ENCODE measurements around the gene CACFD1. TPM values are rescaled to one million over a fixed set of nuclear protein-coding genes. Genes with fewer than 3 reads are reported as not detected.

The CACFD1 gene
- total RNA-seq, 4 donors from 2014 or later = 6.8 to 11.6 (median 9.4) TPM

DNA sequence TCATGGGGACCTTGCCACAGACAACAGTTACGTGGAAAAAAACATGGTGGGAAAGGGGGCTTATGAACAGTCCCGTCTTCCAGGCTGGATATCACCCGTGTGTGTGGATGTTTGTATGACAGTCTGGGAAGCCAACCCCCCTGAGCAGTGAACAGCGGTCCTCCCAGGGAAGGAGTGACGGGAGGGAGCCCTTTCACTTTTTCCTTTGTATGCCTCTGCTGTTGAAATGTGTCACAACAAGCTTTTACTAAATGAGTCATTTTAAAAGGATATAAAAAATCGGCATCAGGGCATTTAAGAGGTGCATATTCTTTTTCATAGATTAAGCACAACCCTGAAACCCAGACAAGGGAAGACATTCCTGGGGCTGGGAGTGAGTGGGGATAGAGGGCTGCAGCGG, 59.9 kb downstream of the CACFD1 start:
- H3K4me1 ChIP-seq = peaks cover 7% of the 10 kb centered on the region
- DNase-seq (ENCODE audit: low spot score in 2 of 2) = no peak
- H3K27me3 ChIP-seq = no peaks in the 10 kb centered on the region
- no peak overlapping the region for H3K27ac ChIP-seq
- WGBS = 46% methylated on average over 7 of the region's 7 CpGs
- TF ChIP-seq EP300 (IDR thresholded peaks at IDR 0.05) (no peak), POLR2AphosphoS5 (IDR thresholded peaks at IDR 0.05) (no peak), POLR2A (IDR thresholded peaks at IDR 0.05) (no peak), CTCF (IDR thresholded peaks at IDR 0.05) (no peak)
- H3K9me3 ChIP-seq = no peaks in the 10 kb centered on the region
- H3K36me3 ChIP-seq = no peaks in the 10 kb centered on the region
- no peak overlapping the region for H3K4me3 ChIP-seq

DNA sequence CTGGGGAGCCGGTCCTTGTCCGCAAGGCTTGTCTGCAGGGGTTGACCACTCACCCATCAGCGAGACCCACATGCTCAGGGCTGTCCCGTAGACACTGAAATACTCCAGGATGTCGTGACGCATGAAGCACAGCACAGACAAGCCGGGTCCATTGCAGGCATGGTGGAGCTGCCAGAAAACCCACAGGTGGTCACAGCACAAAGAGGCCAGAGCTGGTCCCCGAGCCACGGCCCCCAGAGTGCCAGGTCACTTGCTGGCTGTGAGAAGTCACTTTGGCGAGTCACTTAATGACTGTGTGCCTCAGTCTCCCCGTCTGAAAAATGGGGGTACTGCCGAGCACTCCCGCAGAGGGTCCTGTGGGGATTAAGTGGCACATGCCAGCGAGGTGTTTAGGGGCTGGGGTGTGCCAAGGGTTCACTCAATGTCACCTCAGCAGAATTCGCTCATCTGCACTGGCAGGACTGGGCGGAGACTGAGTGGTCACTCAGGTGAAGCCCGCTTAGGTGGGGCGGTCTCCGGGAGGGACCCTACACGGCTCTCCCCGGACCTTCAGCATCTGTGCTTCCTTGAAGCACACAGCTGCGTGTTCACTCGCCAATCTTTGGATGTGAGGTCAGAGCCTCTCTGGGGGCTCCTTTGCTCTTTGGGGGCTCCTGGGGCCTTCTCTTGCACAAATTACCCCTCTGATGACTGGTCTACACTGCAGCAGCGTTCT, 60.5 kb downstream of the CACFD1 start:
- H3K4me3 ChIP-seq = no peak overlapping the region
- peaks cover 1% of the 10 kb centered on the region for H3K4me1 ChIP-seq
- no peak for DNase-seq (ENCODE audit: low spot score in 2 of 2)
- H3K27ac ChIP-seq = no peak overlapping the region
- no peaks in the 10 kb centered on the region for H3K36me3 ChIP-seq
- no peaks in the 10 kb centered on the region for H3K27me3 ChIP-seq
- no peak for TF ChIP-seq POLR2AphosphoS5 (IDR thresholded peaks at IDR 0.05)
- no peak for TF ChIP-seq POLR2A (IDR thresholded peaks at IDR 0.05)
- no peak for TF ChIP-seq CTCF (IDR thresholded peaks at IDR 0.05)
- no peak for TF ChIP-seq EP300 (IDR thresholded peaks at IDR 0.05)
- 78% methylated on average over 15 of the region's 24 CpGs for WGBS
- H3K9me3 ChIP-seq = no peaks in the 10 kb centered on the region

Other genes with a start within 250 kb of the CACFD1 start
- gene ABO, start 184.8 kb upstream of the CACFD1 start, total RNA-seq = 10 to 100 TPM in 2 of 4 donors, 1 to 10 TPM in 2; 2.6 to 17.9 (median 7.9) TPM
- gene SURF6, start 123.8 kb upstream of the CACFD1 start, total RNA-seq = 10 to 100 TPM; 11.5 to 17.1 (median 15.8) TPM
- gene MED22, start 111.8 kb upstream of the CACFD1 start, total RNA-seq = 10 to 100 TPM; 11.5 to 27.4 (median 18.8) TPM
- 1,000 to 10,000 TPM; 1,468 to 3,048 (median 2,531) TPM for gene RPL7A, start 111.8 kb upstream of the CACFD1 start, total RNA-seq
- gene SURF1, start 103.5 kb upstream of the CACFD1 start, total RNA-seq = 10 to 100 TPM; 29.1 to 45.0 (median 33.4) TPM
- 10 to 100 TPM; 15.3 to 42.3 (median 31.2) TPM for gene SURF2, start 103.4 kb upstream of the CACFD1 start, total RNA-seq
- gene SURF4, start 83.9 kb upstream of the CACFD1 start, total RNA-seq = 100 to 1,000 TPM in 3 of 4 donors, 10 to 100 TPM in 1; 71.7 to 136 (median 118) TPM
- gene STKLD1, start 83.6 kb upstream of the CACFD1 start, total RNA-seq = 1 to 10 TPM in 3 of 4 donors, not detected in 1; 1.8 to 4.2 (median 2.3) TPM
- 10 to 100 TPM; 20.9 to 28.3 (median 22.2) TPM for gene REXO4, start 42.0 kb upstream of the CACFD1 start, total RNA-seq
- gene ADAMTS13, start 37.6 kb upstream of the CACFD1 start, total RNA-seq = 1 to 10 TPM; 1.2 to 3.3 (median 1.6) TPM
- 1 to 10 TPM in 1 of 4 donors, under 1 TPM in 3; 0.29 to 3.7 (median 0.49) TPM for gene SLC2A6, start 19.1 kb downstream of the CACFD1 start, total RNA-seq
- not detected for gene MYMK, start 65.0 kb downstream of the CACFD1 start, total RNA-seq
- gene ADAMTSL2, start 74.7 kb downstream of the CACFD1 start, total RNA-seq = under 1 TPM; 0.16 to 0.85 (median 0.46) TPM
- gene FAM163B, start 149.4 kb downstream of the CACFD1 start, total RNA-seq = not detected
- not detected for gene DBH, start 176.4 kb downstream of the CACFD1 start, total RNA-seq